Bronchus fibroblast of lung (primary cell): ENCODE results near the gene MBOAT1. TPM values are rescaled to one million over a fixed set of nuclear protein-coding genes. Genes with fewer than 3 reads are reported as not detected.

Experiments
- total RNA-seq: library from RNA; depleted of rRNA; stranded (reverse); fragments of >200 nt; gene quantifications from 2 replicates; pipeline ENCODE4 v1.2.3, GENCODE V29; 2015

MBOAT1 gene, protein sequence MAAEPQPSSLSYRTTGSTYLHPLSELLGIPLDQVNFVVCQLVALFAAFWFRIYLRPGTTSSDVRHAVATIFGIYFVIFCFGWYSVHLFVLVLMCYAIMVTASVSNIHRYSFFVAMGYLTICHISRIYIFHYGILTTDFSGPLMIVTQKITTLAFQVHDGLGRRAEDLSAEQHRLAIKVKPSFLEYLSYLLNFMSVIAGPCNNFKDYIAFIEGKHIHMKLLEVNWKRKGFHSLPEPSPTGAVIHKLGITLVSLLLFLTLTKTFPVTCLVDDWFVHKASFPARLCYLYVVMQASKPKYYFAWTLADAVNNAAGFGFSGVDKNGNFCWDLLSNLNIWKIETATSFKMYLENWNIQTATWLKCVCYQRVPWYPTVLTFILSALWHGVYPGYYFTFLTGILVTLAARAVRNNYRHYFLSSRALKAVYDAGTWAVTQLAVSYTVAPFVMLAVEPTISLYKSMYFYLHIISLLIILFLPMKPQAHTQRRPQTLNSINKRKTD
- total RNA-seq: 7.0 and 8.2 TPM in 2 replicates

GRCh38 chr6:20212392-20213111 is at the start of gene MBOAT1:
Gene MBOAT1 (minus strand): TSS chr6:20212469. CDS start chr6:20212234, 235 bp downstream.

Other genes with a start within 250 kb of the MBOAT1 start
- 4.0 and 4.5 TPM in 2 replicates for gene E2F3, start 189.4 kb upstream of the MBOAT1 start, total RNA-seq